Measurements from ENCODE around the gene SEMA6A. TPM values are rescaled to one million over a fixed set of nuclear protein-coding genes. Genes with fewer than 3 reads are reported as not detected.

Gene SEMA6A
- total and polyA plus RNA-seq, 2 experiments from 2014 or later, result 233 to 400 TPM

DNA sequence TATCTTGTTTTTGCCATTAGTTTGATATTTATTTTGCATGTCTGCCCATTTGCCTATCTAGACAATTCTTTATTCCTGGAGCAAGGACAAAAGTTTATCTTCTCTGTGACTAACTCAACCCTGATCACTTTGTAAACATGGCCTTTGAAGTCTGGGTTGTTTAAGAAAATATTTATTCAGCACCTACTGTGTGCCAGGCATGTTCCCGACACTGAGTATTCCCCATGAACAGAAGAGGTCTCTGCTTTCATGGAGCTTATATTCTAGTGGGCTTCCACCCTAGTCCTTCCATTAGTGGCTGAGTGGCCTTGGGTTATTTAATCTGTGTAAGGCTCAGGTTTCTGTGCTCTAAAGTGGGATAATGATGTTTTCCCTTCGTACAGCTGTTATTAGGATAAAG is 49.7 kb downstream of the SEMA6A start:
- Histone ChIP-seq H3K79me2 (replicated peaks; ENCODE audit: insufficient read depth) (peaks cover 100% of the 10 kb centered on the region), H2AFZ (no peak overlapping the region), H3K36me3 (ENCODE audit: insufficient read depth) (no peaks in the 10 kb centered on the region), H3K4me3 (no peak overlapping the region), H3K4me1 (ENCODE audit: insufficient read depth) (peaks cover 82% of the 10 kb centered on the region), H3K9me2 (ENCODE audit: insufficient read depth) (no peaks in the 10 kb centered on the region), H3F3A (replicated peaks; ENCODE audit: low read depth) (no peaks in the 10 kb centered on the region), H3K27ac (ENCODE audit: low read depth) (no peak overlapping the region), H4K20me1 (replicated peaks; ENCODE audit: insufficient read depth) (peaks cover 97% of the 10 kb centered on the region), H3K27me3 (ENCODE audit: insufficient read depth) (no peaks in the 10 kb centered on the region), H3K4me2 (no peak overlapping the region)
- H3K4me1 Mint-ChIP-seq, result peaks cover 83% of the 10 kb centered on the region
- no peak for ATAC-seq
- DNase-seq (ENCODE audit: low spot score), result no peak
- H3K4me3 Mint-ChIP-seq, result no peak overlapping the region
- H3K27ac Mint-ChIP-seq, result no peak overlapping the region
- H3K9me3 Mint-ChIP-seq, result no peaks in the 10 kb centered on the region
- peaks cover 6% of the 10 kb centered on the region for H3K27me3 Mint-ChIP-seq (ENCODE audit: insufficient read depth, low read depth, poor library complexity)
- no peak for TF ChIP-seq JUNB (IDR thresholded peaks at IDR 0.05; ENCODE audit: unreplicated experiment)
- TF ChIP-seq NANOG (IDR thresholded peaks at IDR 0.05; ENCODE audit: borderline replicate concordance), result no peak
- TF ChIP-seq EZH2 (IDR thresholded peaks at IDR 0.05; ENCODE audit: low read depth, unreplicated experiment), result no peak
- TF ChIP-seq STAT1 (IDR thresholded peaks at IDR 0.05; ENCODE audit: unreplicated experiment), result no peak
- TF ChIP-seq EZH2phosphoT487 (IDR thresholded peaks at IDR 0.05; ENCODE audit: unreplicated experiment), result no peak
- TF ChIP-seq, protein P1, sequence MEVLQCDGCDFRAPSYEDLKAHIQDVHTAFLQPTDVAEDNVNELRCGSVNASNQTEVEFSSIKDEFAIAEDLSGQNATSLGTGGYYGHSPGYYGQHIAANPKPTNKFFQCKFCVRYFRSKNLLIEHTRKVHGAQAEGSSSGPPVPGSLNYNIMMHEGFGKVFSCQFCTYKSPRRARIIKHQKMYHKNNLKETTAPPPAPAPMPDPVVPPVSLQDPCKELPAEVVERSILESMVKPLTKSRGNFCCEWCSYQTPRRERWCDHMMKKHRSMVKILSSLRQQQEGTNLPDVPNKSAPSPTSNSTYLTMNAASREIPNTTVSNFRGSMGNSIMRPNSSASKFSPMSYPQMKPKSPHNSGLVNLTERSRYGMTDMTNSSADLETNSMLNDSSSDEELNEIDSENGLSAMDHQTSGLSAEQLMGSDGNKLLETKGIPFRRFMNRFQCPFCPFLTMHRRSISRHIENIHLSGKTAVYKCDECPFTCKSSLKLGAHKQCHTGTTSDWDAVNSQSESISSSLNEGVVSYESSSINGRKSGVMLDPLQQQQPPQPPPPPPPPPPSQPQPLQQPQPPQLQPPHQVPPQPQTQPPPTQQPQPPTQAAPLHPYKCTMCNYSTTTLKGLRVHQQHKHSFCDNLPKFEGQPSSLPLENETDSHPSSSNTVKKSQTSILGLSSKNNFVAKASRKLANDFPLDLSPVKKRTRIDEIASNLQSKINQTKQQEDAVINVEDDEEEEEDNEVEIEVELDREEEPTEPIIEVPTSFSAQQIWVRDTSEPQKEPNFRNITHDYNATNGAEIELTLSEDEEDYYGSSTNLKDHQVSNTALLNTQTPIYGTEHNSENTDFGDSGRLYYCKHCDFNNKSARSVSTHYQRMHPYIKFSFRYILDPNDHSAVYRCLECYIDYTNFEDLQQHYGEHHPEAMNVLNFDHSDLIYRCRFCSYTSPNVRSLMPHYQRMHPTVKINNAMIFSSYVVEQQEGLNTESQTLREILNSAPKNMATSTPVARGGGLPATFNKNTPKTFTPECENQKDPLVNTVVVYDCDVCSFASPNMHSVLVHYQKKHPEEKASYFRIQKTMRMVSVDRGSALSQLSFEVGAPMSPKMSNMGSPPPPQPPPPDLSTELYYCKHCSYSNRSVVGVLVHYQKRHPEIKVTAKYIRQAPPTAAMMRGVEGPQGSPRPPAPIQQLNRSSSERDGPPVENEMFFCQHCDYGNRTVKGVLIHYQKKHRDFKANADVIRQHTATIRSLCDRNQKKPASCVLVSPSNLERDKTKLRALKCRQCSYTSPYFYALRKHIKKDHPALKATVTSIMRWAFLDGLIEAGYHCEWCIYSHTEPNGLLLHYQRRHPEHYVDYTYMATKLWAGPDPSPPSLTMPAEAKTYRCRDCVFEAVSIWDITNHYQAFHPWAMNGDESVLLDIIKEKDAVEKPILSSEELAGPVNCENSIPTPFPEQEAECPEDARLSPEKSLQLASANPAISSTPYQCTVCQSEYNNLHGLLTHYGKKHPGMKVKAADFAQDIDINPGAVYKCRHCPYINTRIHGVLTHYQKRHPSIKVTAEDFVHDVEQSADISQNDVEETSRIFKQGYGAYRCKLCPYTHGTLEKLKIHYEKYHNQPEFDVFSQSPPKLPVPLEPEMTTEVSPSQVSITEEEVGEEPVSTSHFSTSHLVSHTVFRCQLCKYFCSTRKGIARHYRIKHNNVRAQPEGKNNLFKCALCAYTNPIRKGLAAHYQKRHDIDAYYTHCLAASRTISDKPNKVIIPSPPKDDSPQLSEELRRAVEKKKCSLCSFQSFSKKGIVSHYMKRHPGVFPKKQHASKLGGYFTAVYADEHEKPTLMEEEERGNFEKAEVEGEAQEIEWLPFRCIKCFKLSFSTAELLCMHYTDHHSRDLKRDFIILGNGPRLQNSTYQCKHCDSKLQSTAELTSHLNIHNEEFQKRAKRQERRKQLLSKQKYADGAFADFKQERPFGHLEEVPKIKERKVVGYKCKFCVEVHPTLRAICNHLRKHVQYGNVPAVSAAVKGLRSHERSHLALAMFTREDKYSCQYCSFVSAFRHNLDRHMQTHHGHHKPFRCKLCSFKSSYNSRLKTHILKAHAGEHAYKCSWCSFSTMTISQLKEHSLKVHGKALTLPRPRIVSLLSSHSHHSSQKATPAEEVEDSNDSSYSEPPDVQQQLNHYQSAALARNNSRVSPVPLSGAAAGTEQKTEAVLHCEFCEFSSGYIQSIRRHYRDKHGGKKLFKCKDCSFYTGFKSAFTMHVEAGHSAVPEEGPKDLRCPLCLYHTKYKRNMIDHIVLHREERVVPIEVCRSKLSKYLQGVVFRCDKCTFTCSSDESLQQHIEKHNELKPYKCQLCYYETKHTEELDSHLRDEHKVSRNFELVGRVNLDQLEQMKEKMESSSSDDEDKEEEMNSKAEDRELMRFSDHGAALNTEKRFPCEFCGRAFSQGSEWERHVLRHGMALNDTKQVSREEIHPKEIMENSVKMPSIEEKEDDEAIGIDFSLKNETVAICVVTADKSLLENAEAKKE (CRISPR knock-in tag; IDR thresholded peaks at IDR 0.05), result no peak
- TF ChIP-seq ZNF114 (CRISPR knock-in tag; IDR thresholded peaks at IDR 0.05), result no peak
- TF ChIP-seq, protein P2, sequence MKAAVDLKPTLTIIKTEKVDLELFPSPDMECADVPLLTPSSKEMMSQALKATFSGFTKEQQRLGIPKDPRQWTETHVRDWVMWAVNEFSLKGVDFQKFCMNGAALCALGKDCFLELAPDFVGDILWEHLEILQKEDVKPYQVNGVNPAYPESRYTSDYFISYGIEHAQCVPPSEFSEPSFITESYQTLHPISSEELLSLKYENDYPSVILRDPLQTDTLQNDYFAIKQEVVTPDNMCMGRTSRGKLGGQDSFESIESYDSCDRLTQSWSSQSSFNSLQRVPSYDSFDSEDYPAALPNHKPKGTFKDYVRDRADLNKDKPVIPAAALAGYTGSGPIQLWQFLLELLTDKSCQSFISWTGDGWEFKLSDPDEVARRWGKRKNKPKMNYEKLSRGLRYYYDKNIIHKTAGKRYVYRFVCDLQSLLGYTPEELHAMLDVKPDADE (IDR thresholded peaks at IDR 0.05), result no peak
- TF ChIP-seq, protein P3, sequence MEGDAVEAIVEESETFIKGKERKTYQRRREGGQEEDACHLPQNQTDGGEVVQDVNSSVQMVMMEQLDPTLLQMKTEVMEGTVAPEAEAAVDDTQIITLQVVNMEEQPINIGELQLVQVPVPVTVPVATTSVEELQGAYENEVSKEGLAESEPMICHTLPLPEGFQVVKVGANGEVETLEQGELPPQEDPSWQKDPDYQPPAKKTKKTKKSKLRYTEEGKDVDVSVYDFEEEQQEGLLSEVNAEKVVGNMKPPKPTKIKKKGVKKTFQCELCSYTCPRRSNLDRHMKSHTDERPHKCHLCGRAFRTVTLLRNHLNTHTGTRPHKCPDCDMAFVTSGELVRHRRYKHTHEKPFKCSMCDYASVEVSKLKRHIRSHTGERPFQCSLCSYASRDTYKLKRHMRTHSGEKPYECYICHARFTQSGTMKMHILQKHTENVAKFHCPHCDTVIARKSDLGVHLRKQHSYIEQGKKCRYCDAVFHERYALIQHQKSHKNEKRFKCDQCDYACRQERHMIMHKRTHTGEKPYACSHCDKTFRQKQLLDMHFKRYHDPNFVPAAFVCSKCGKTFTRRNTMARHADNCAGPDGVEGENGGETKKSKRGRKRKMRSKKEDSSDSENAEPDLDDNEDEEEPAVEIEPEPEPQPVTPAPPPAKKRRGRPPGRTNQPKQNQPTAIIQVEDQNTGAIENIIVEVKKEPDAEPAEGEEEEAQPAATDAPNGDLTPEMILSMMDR (conservative IDR thresholded peaks at IDR 0.05; ENCODE audit: low read depth in 2 of 2), result no peak
- no peak for TF ChIP-seq CREB1 (CRISPR knock-in tag; IDR thresholded peaks at IDR 0.05; ENCODE audit: low read depth)
- TF ChIP-seq, protein P4, sequence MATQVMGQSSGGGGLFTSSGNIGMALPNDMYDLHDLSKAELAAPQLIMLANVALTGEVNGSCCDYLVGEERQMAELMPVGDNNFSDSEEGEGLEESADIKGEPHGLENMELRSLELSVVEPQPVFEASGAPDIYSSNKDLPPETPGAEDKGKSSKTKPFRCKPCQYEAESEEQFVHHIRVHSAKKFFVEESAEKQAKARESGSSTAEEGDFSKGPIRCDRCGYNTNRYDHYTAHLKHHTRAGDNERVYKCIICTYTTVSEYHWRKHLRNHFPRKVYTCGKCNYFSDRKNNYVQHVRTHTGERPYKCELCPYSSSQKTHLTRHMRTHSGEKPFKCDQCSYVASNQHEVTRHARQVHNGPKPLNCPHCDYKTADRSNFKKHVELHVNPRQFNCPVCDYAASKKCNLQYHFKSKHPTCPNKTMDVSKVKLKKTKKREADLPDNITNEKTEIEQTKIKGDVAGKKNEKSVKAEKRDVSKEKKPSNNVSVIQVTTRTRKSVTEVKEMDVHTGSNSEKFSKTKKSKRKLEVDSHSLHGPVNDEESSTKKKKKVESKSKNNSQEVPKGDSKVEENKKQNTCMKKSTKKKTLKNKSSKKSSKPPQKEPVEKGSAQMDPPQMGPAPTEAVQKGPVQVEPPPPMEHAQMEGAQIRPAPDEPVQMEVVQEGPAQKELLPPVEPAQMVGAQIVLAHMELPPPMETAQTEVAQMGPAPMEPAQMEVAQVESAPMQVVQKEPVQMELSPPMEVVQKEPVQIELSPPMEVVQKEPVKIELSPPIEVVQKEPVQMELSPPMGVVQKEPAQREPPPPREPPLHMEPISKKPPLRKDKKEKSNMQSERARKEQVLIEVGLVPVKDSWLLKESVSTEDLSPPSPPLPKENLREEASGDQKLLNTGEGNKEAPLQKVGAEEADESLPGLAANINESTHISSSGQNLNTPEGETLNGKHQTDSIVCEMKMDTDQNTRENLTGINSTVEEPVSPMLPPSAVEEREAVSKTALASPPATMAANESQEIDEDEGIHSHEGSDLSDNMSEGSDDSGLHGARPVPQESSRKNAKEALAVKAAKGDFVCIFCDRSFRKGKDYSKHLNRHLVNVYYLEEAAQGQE (IDR thresholded peaks at IDR 0.05; ENCODE audit: unreplicated experiment), result no peak
- TF ChIP-seq POLR2AphosphoS5 (IDR thresholded peaks at IDR 0.05; ENCODE audit: low read depth), result no peak
- TF ChIP-seq ZNF331 (CRISPR knock-in tag; IDR thresholded peaks at IDR 0.05; ENCODE audit: low read depth), result no peak
- no peaks in the 10 kb centered on the region; the same call in 2 of the 3 replicates for H3K36me3 Mint-ChIP-seq (ENCODE audit: low read depth)

All from GM23338 (cell line).